NCI-H1048 (cell line): ENCODE results near the gene SQOR.
"Not testable (repeated sequence)": the region's sequence is repeated elsewhere in the genome, so short reads cannot be mapped to it uniquely, and the experiment has no call there.

Source experiments
- DNase-seq: peaks from one replicate; lab custom pipeline; 2025; lab: John Stamatoyannopoulos, UW

SQOR gene

GRCh38 chr15:45631776-45632175, 3.1 kb upstream of the SQOR start:
- no peak for DNase-seq

- no peak for DNase-seq
Observed at GRCh38 chr15:45635191-45635638, 386 bp downstream of the SQOR start.

- no peak for DNase-seq
Observed at GRCh38 chr15:45635763-45636292, 999 bp downstream of the SQOR start.

GRCh38 chr15:45637141-45637540, 2.3 kb downstream of the SQOR start:
- DNase-seq: no peak

GRCh38 chr15:45637552-45638033, 2.8 kb downstream of the SQOR start:
- no peak for DNase-seq

- DNase-seq: no peak
Observed at GRCh38 chr15:45640616-45641015, 5.8 kb downstream of the SQOR start.

- DNase-seq: no peak
Observed at GRCh38 chr15:45641374-45641781, 6.5 kb downstream of the SQOR start.

- DNase-seq: no peak
Observed at GRCh38 chr15:45641999-45642932, 7.4 kb downstream of the SQOR start.

GRCh38 chr15:45644437-45644836, 9.6 kb downstream of the SQOR start:
- DNase-seq: no peak

GRCh38 chr15:45645026-45645980, 10.5 kb downstream of the SQOR start:
- no peak for DNase-seq

GRCh38 chr15:45646220-45646619, 11.4 kb downstream of the SQOR start:
- no peak for DNase-seq

- no peak for DNase-seq
Observed at GRCh38 chr15:45647828-45648227, 13.0 kb downstream of the SQOR start.

GRCh38 chr15:45648521-45649200, 13.8 kb downstream of the SQOR start:
- DNase-seq: no peak

GRCh38 chr15:45650007-45650406, 15.2 kb downstream of the SQOR start:
- not testable (repeated sequence) for DNase-seq

- no peak for DNase-seq
Observed at GRCh38 chr15:45650889-45651525, 16.2 kb downstream of the SQOR start.

GRCh38 chr15:45653702-45654424, 19.0 kb downstream of the SQOR start:
- no peak for DNase-seq

- DNase-seq: no peak
Observed at GRCh38 chr15:45654749-45655148, 19.9 kb downstream of the SQOR start.

- no peak for DNase-seq
Observed at GRCh38 chr15:45657254-45657653, 22.4 kb downstream of the SQOR start.

GRCh38 chr15:45657764-45658545, 23.1 kb downstream of the SQOR start:
- DNase-seq: no peak
